H1 (cell line): ENCODE results near the gene MRPL20. TPM values are rescaled to one million over a fixed set of nuclear protein-coding genes. Genes with fewer than 3 reads are reported as not detected.

Experiments
- BACH1 ChIP-seq: IDR thresholded peaks from 2 replicates; pipeline ENCODE4 v1.6.1; 2012; ENCODE audit warnings: low read length, improper control_type of control experiment
- polyA plus RNA-seq, 7 experiments: library from polyadenylated mRNA; depleted of rRNA in 3 of 7; stranded (reverse) in 5 of 7; unstranded in 2 of 7; fragments of >200 nt in 5 of 7; fragments of 200-250 nt in 2 of 7; gene quantifications; 1 replicate in 5 of 7; 2 replicates in 1 of 7; 4 replicates in 1 of 7; pipeline versions ENCODE4 v1.2.1 to v1.2.3, GENCODE V29; 2011 to 2013; ENCODE audit warnings: missing spikeins in 2 of 7, mixed read lengths in 2 of 7
- total RNA-seq: library from RNA; stranded (reverse); fragmentation: NEBNext Ultra II Directional; extraction: Animal tissue kit (Norgen Biotek cat#: 25700); gene quantifications from 2 replicates; pipeline ENCODE4 v1.2.1, GENCODE V29; 2021
- TF ChIP-seq, protein P1 (sequence below): fragments of 300-600 bp; sonication (generic); IDR thresholded peaks from 2 replicates; pipeline ENCODE4 v1.7.1; 2012; ENCODE audit warnings: low read length, moderate library complexity, mild to moderate bottlenecking, inconsistent platforms; ENCODE audit not compliant: insufficient replicate concordance

The MRPL20 gene
- total and polyA plus RNA-seq, 2 of the 8 experiments (the other 6 are each of a cell fraction or from before 2014, with no cell fraction given): 126 to 151 TPM

DNA sequence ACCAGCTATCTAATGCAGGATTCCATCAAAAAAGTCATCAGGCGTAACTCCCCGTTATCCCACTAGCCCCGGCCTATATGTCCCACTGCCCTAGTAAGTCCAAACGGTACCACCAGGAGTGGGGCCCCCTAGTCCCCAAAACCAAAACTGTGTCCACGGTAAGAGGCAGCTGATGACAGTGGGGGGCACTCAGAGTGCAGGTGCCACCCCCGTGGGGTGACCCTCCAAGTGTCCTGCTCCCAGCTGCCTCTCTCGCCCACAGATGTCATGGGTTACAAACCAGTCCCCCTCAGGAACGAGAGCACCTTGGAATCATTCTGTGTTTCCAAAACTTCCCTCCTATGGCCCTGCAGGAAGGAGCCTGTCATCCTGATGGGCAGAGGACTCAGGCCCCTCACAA, 21.2 kb downstream of the MRPL20 start (continued):
- TF ChIP-seq, protein P1, sequence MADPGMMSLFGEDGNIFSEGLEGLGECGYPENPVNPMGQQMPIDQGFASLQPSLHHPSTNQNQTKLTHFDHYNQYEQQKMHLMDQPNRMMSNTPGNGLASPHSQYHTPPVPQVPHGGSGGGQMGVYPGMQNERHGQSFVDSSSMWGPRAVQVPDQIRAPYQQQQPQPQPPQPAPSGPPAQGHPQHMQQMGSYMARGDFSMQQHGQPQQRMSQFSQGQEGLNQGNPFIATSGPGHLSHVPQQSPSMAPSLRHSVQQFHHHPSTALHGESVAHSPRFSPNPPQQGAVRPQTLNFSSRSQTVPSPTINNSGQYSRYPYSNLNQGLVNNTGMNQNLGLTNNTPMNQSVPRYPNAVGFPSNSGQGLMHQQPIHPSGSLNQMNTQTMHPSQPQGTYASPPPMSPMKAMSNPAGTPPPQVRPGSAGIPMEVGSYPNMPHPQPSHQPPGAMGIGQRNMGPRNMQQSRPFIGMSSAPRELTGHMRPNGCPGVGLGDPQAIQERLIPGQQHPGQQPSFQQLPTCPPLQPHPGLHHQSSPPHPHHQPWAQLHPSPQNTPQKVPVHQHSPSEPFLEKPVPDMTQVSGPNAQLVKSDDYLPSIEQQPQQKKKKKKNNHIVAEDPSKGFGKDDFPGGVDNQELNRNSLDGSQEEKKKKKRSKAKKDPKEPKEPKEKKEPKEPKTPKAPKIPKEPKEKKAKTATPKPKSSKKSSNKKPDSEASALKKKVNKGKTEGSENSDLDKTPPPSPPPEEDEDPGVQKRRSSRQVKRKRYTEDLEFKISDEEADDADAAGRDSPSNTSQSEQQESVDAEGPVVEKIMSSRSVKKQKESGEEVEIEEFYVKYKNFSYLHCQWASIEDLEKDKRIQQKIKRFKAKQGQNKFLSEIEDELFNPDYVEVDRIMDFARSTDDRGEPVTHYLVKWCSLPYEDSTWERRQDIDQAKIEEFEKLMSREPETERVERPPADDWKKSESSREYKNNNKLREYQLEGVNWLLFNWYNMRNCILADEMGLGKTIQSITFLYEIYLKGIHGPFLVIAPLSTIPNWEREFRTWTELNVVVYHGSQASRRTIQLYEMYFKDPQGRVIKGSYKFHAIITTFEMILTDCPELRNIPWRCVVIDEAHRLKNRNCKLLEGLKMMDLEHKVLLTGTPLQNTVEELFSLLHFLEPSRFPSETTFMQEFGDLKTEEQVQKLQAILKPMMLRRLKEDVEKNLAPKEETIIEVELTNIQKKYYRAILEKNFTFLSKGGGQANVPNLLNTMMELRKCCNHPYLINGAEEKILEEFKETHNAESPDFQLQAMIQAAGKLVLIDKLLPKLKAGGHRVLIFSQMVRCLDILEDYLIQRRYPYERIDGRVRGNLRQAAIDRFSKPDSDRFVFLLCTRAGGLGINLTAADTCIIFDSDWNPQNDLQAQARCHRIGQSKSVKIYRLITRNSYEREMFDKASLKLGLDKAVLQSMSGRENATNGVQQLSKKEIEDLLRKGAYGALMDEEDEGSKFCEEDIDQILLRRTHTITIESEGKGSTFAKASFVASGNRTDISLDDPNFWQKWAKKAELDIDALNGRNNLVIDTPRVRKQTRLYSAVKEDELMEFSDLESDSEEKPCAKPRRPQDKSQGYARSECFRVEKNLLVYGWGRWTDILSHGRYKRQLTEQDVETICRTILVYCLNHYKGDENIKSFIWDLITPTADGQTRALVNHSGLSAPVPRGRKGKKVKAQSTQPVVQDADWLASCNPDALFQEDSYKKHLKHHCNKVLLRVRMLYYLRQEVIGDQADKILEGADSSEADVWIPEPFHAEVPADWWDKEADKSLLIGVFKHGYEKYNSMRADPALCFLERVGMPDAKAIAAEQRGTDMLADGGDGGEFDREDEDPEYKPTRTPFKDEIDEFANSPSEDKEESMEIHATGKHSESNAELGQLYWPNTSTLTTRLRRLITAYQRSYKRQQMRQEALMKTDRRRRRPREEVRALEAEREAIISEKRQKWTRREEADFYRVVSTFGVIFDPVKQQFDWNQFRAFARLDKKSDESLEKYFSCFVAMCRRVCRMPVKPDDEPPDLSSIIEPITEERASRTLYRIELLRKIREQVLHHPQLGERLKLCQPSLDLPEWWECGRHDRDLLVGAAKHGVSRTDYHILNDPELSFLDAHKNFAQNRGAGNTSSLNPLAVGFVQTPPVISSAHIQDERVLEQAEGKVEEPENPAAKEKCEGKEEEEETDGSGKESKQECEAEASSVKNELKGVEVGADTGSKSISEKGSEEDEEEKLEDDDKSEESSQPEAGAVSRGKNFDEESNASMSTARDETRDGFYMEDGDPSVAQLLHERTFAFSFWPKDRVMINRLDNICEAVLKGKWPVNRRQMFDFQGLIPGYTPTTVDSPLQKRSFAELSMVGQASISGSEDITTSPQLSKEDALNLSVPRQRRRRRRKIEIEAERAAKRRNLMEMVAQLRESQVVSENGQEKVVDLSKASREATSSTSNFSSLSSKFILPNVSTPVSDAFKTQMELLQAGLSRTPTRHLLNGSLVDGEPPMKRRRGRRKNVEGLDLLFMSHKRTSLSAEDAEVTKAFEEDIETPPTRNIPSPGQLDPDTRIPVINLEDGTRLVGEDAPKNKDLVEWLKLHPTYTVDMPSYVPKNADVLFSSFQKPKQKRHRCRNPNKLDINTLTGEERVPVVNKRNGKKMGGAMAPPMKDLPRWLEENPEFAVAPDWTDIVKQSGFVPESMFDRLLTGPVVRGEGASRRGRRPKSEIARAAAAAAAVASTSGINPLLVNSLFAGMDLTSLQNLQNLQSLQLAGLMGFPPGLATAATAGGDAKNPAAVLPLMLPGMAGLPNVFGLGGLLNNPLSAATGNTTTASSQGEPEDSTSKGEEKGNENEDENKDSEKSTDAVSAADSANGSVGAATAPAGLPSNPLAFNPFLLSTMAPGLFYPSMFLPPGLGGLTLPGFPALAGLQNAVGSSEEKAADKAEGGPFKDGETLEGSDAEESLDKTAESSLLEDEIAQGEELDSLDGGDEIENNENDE: no peak
- TF ChIP-seq BACH1: no peak
